GM23338 (cell line): ENCODE data around the gene DCST1. TPM values are rescaled to one million over a fixed set of nuclear protein-coding genes. Genes with fewer than 3 reads are reported as not detected.

ENCODE experiments used
- ATAC-seq: fragments of 200-7000 bp; cut with Tn5 transposase; 3 replicates; pipeline ENCODE4 v1.9.1; 2020
- DNase-seq: peaks from one replicate; pipeline ENCODE4 v3.0.0-alpha.2; 2015; ENCODE audit warnings: low spot score
- H2AFZ ChIP-seq: fragments of 200-600 bp; sonication (generic); 2 replicates; pipeline ENCODE4 v1.8.0; 2016; ENCODE audit warnings: antibody characterized with exemption, mild to moderate bottlenecking, moderate library complexity
- H3F3A ChIP-seq: fragments of 200-600 bp; sonication (generic); replicated peaks from 2 replicates; pipeline ENCODE4 v1.8.0; 2017; ENCODE audit warnings: antibody characterized with exemption, mixed run types, low read depth
- H3K27ac ChIP-seq: fragments of 200-600 bp; sonication (generic); 2 replicates; pipeline ENCODE4 v1.6.1; 2016; ENCODE audit warnings: low read depth
- H3K27me3 ChIP-seq: fragments of 200-600 bp; sonication (generic); 2 replicates; pipeline ENCODE4 v1.8.0; 2016; ENCODE audit warnings: mild to moderate bottlenecking, mixed run types, moderate library complexity; ENCODE audit not compliant: insufficient read depth
- H3K36me3 ChIP-seq: fragments of 200-600 bp; sonication (generic); 2 replicates; pipeline ENCODE4 v1.8.0; 2016; ENCODE audit warnings: mild to moderate bottlenecking; ENCODE audit not compliant: insufficient read depth
- H3K4me1 ChIP-seq: fragments of 200-600 bp; sonication (generic); 2 replicates; pipeline ENCODE4 v1.8.0; 2016; ENCODE audit warnings: mild to moderate bottlenecking, moderate library complexity; ENCODE audit not compliant: insufficient read depth
- H3K4me2 ChIP-seq: fragments of 200-600 bp; sonication (generic); 2 replicates; pipeline ENCODE4 v1.7.1; 2017; ENCODE audit warnings: mixed run types
- H3K4me3 ChIP-seq: fragments of 200-600 bp; sonication (generic); 2 replicates; pipeline ENCODE4 v1.6.1; 2016; ENCODE audit warnings: mixed run types
- H3K79me2 ChIP-seq: fragments of 200-600 bp; sonication (generic); replicated peaks from 2 replicates; pipeline ENCODE4 v1.8.0; 2017; ENCODE audit warnings: mild to moderate bottlenecking; ENCODE audit not compliant: insufficient read depth
- H3K9me2 ChIP-seq: fragments of 200-600 bp; sonication (generic); 2 replicates; pipeline ENCODE4 v1.8.0; 2017; ENCODE audit not compliant: insufficient read depth
- H4K20me1 ChIP-seq: fragments of 200-600 bp; sonication (generic); replicated peaks from 2 replicates; pipeline ENCODE4 v1.8.0; 2017; ENCODE audit warnings: mild to moderate bottlenecking; ENCODE audit not compliant: insufficient read depth
- H3K27ac Mint-ChIP-seq: 2 replicates; pipeline ENCODE4 v1.8.0; 2020; ENCODE audit warnings: inconsistent platforms, mild to moderate bottlenecking, moderate library complexity, mixed read lengths
- H3K27me3 Mint-ChIP-seq: 3 replicates; pipeline ENCODE4 v1.8.0; 2022; ENCODE audit warnings: low read depth, mild to moderate bottlenecking, moderate library complexity, mixed read lengths, inconsistent platforms; ENCODE audit not compliant: insufficient read depth, poor library complexity
- H3K36me3 Mint-ChIP-seq: 3 replicates; pipeline ENCODE4 v1.8.0; 2021; ENCODE audit warnings: low read depth, mild to moderate bottlenecking, inconsistent platforms, moderate library complexity, mixed read lengths
- H3K4me1 Mint-ChIP-seq: 3 replicates; pipeline ENCODE4 v1.8.0; 2020; ENCODE audit warnings: mild to moderate bottlenecking, inconsistent platforms, mixed read lengths
- H3K4me3 Mint-ChIP-seq: 3 replicates; pipeline ENCODE4 v1.8.0; 2021; ENCODE audit warnings: moderate library complexity, mild to moderate bottlenecking, inconsistent platforms, mixed read lengths
- H3K9me3 Mint-ChIP-seq: 3 replicates; pipeline ENCODE4 v1.8.0; 2020; ENCODE audit warnings: moderate library complexity, mild to moderate bottlenecking, inconsistent platforms, mixed read lengths
- CREB1 ChIP-seq: fragments of 250-450 bp; sonication (Bioruptor Pico); IDR thresholded peaks from 2 replicates; pipeline ENCODE4 v1.5.0; 2020; ENCODE audit warnings: low read depth, mild to moderate bottlenecking, moderate library complexity
- ETS1 ChIP-seq: IDR thresholded peaks from 2 replicates; pipeline ENCODE4 v1.6.1; 2016; ENCODE audit warnings: antibody characterized with exemption
- EZH2 ChIP-seq: fragments of 200-600 bp; sonication (generic); IDR thresholded peaks from one replicate; pipeline ENCODE4 v1.8.0; 2017; ENCODE audit warnings: antibody characterized with exemption, mild to moderate bottlenecking, low read depth; ENCODE audit not compliant: unreplicated experiment
- EZH2phosphoT487 ChIP-seq: fragments of 200-600 bp; sonication (generic); IDR thresholded peaks from one replicate; pipeline ENCODE4 v1.8.1; 2018; ENCODE audit warnings: antibody characterized with exemption; ENCODE audit not compliant: unreplicated experiment
- JUNB ChIP-seq: IDR thresholded peaks from one replicate; pipeline ENCODE4 v1.6.1; 2016; ENCODE audit warnings: antibody characterized with exemption; ENCODE audit not compliant: unreplicated experiment
- NANOG ChIP-seq: IDR thresholded peaks from 2 replicates; pipeline ENCODE4 v1.6.1; 2016; ENCODE audit warnings: antibody characterized with exemption, borderline replicate concordance
- POLR2AphosphoS5 ChIP-seq: IDR thresholded peaks from 2 replicates; pipeline ENCODE4 v1.6.1; 2016; ENCODE audit warnings: antibody characterized with exemption, low read depth
- STAT1 ChIP-seq: IDR thresholded peaks from one replicate; pipeline ENCODE4 v1.6.1; 2016; ENCODE audit warnings: antibody characterized with exemption; ENCODE audit not compliant: unreplicated experiment
- ZNF114 ChIP-seq: fragments of 250-450 bp; sonication (Bioruptor Pico); IDR thresholded peaks from 2 replicates; pipeline ENCODE4 v1.5.0; 2020; ENCODE audit warnings: mild to moderate bottlenecking, moderate library complexity
- ZNF331 ChIP-seq: fragments of 250-450 bp; sonication (Bioruptor Pico); IDR thresholded peaks from 2 replicates; pipeline ENCODE4 v1.5.0; 2020; ENCODE audit warnings: low read depth, mild to moderate bottlenecking, moderate library complexity
- polyA plus RNA-seq: library from polyadenylated mRNA; unstranded; fragments of >200 nt; fragmentation: Nextera tagmentation; extraction: Ambion mirVana; gene quantifications from 2 replicates; pipeline ENCODE4 v1.2.1, GENCODE V29; 2016
- total RNA-seq: library from RNA; depleted of rRNA; stranded (reverse); fragments of >200 nt; shearing (Covaris generic); gene quantifications from 2 replicates; pipeline ENCODE4 v1.2.3, GENCODE V29; 2014
- TF ChIP-seq, protein P1 (sequence below): fragments of 250-450 bp; sonication (Bioruptor Pico); IDR thresholded peaks from 2 replicates; pipeline ENCODE4 v1.5.0; 2020; ENCODE audit warnings: mild to moderate bottlenecking, moderate library complexity
- TF ChIP-seq, protein P2 (sequence below): IDR thresholded peaks from one replicate; pipeline ENCODE4 v1.6.1; 2018; ENCODE audit warnings: antibody characterized with exemption; ENCODE audit not compliant: unreplicated experiment

The DCST1 gene
- total and polyA plus RNA-seq, 2 experiments from 2014 or later: not detected

GRCh38 chr1:154994591-154994990 lies 39.0 kb upstream of the DCST1 start:
- H3K9me2 ChIP-seq: no peaks in the 10 kb centered on the region
- 0 out of 2 replicates have a peak, but pooled peaks cover 5% of the 10 kb centered on the region for H3K36me3 ChIP-seq
- no peaks in the 10 kb centered on the region; the same call in 1 of the 2 replicates for H4K20me1 ChIP-seq
- peaks cover 30% of the 10 kb centered on the region for H3K4me1 Mint-ChIP-seq
- H3K79me2 ChIP-seq: no peaks in the 10 kb centered on the region
- H3K27ac Mint-ChIP-seq: peak overlapping the region; percentile 71; the same call in 1 of the 2 replicates
- H2AFZ ChIP-seq: no peak overlapping the region
- H3F3A ChIP-seq: peaks cover 15% of the 10 kb centered on the region; the same call in 1 of the 2 replicates
- no peak overlapping the region for H3K27ac ChIP-seq
- H3K27me3 Mint-ChIP-seq: peaks cover 16% of the 10 kb centered on the region
- H3K4me1 ChIP-seq: peaks cover 5% of the 10 kb centered on the region; the same call in 1 of the 2 replicates
- peaks cover 14% of the 10 kb centered on the region for H3K36me3 Mint-ChIP-seq
- DNase-seq: no peak
- no peak overlapping the region for H3K4me2 ChIP-seq
- no peak overlapping the region; the same call in 2 of the 3 replicates for H3K4me3 Mint-ChIP-seq
- TF ChIP-seq JUNB (no peak), ZNF331 (CRISPR knock-in tag) (no peak), ZNF114 (CRISPR knock-in tag) (no peak), ETS1 (no peak), EZH2phosphoT487 (no peak), CREB1 (no peak), POLR2AphosphoS5 (no peak), NANOG (no peak), STAT1 (no peak), EZH2 (no peak)
- TF ChIP-seq, protein P1, sequence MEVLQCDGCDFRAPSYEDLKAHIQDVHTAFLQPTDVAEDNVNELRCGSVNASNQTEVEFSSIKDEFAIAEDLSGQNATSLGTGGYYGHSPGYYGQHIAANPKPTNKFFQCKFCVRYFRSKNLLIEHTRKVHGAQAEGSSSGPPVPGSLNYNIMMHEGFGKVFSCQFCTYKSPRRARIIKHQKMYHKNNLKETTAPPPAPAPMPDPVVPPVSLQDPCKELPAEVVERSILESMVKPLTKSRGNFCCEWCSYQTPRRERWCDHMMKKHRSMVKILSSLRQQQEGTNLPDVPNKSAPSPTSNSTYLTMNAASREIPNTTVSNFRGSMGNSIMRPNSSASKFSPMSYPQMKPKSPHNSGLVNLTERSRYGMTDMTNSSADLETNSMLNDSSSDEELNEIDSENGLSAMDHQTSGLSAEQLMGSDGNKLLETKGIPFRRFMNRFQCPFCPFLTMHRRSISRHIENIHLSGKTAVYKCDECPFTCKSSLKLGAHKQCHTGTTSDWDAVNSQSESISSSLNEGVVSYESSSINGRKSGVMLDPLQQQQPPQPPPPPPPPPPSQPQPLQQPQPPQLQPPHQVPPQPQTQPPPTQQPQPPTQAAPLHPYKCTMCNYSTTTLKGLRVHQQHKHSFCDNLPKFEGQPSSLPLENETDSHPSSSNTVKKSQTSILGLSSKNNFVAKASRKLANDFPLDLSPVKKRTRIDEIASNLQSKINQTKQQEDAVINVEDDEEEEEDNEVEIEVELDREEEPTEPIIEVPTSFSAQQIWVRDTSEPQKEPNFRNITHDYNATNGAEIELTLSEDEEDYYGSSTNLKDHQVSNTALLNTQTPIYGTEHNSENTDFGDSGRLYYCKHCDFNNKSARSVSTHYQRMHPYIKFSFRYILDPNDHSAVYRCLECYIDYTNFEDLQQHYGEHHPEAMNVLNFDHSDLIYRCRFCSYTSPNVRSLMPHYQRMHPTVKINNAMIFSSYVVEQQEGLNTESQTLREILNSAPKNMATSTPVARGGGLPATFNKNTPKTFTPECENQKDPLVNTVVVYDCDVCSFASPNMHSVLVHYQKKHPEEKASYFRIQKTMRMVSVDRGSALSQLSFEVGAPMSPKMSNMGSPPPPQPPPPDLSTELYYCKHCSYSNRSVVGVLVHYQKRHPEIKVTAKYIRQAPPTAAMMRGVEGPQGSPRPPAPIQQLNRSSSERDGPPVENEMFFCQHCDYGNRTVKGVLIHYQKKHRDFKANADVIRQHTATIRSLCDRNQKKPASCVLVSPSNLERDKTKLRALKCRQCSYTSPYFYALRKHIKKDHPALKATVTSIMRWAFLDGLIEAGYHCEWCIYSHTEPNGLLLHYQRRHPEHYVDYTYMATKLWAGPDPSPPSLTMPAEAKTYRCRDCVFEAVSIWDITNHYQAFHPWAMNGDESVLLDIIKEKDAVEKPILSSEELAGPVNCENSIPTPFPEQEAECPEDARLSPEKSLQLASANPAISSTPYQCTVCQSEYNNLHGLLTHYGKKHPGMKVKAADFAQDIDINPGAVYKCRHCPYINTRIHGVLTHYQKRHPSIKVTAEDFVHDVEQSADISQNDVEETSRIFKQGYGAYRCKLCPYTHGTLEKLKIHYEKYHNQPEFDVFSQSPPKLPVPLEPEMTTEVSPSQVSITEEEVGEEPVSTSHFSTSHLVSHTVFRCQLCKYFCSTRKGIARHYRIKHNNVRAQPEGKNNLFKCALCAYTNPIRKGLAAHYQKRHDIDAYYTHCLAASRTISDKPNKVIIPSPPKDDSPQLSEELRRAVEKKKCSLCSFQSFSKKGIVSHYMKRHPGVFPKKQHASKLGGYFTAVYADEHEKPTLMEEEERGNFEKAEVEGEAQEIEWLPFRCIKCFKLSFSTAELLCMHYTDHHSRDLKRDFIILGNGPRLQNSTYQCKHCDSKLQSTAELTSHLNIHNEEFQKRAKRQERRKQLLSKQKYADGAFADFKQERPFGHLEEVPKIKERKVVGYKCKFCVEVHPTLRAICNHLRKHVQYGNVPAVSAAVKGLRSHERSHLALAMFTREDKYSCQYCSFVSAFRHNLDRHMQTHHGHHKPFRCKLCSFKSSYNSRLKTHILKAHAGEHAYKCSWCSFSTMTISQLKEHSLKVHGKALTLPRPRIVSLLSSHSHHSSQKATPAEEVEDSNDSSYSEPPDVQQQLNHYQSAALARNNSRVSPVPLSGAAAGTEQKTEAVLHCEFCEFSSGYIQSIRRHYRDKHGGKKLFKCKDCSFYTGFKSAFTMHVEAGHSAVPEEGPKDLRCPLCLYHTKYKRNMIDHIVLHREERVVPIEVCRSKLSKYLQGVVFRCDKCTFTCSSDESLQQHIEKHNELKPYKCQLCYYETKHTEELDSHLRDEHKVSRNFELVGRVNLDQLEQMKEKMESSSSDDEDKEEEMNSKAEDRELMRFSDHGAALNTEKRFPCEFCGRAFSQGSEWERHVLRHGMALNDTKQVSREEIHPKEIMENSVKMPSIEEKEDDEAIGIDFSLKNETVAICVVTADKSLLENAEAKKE: no peak
- TF ChIP-seq, protein P2, sequence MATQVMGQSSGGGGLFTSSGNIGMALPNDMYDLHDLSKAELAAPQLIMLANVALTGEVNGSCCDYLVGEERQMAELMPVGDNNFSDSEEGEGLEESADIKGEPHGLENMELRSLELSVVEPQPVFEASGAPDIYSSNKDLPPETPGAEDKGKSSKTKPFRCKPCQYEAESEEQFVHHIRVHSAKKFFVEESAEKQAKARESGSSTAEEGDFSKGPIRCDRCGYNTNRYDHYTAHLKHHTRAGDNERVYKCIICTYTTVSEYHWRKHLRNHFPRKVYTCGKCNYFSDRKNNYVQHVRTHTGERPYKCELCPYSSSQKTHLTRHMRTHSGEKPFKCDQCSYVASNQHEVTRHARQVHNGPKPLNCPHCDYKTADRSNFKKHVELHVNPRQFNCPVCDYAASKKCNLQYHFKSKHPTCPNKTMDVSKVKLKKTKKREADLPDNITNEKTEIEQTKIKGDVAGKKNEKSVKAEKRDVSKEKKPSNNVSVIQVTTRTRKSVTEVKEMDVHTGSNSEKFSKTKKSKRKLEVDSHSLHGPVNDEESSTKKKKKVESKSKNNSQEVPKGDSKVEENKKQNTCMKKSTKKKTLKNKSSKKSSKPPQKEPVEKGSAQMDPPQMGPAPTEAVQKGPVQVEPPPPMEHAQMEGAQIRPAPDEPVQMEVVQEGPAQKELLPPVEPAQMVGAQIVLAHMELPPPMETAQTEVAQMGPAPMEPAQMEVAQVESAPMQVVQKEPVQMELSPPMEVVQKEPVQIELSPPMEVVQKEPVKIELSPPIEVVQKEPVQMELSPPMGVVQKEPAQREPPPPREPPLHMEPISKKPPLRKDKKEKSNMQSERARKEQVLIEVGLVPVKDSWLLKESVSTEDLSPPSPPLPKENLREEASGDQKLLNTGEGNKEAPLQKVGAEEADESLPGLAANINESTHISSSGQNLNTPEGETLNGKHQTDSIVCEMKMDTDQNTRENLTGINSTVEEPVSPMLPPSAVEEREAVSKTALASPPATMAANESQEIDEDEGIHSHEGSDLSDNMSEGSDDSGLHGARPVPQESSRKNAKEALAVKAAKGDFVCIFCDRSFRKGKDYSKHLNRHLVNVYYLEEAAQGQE: no peak
- no peaks in the 10 kb centered on the region for H3K27me3 ChIP-seq
- ATAC-seq: no peak
- H3K9me3 Mint-ChIP-seq: no peaks in the 10 kb centered on the region
- no peak overlapping the region for H3K4me3 ChIP-seq
